ENCODE results near the gene PXDC1. TPM values are rescaled to one million over a fixed set of nuclear protein-coding genes. Genes with fewer than 3 reads are reported as not detected.

The PXDC1 gene
- total and polyA plus RNA-seq, 2 experiments from 2014 or later: 1.2 to 1.8 TPM

DNA sequence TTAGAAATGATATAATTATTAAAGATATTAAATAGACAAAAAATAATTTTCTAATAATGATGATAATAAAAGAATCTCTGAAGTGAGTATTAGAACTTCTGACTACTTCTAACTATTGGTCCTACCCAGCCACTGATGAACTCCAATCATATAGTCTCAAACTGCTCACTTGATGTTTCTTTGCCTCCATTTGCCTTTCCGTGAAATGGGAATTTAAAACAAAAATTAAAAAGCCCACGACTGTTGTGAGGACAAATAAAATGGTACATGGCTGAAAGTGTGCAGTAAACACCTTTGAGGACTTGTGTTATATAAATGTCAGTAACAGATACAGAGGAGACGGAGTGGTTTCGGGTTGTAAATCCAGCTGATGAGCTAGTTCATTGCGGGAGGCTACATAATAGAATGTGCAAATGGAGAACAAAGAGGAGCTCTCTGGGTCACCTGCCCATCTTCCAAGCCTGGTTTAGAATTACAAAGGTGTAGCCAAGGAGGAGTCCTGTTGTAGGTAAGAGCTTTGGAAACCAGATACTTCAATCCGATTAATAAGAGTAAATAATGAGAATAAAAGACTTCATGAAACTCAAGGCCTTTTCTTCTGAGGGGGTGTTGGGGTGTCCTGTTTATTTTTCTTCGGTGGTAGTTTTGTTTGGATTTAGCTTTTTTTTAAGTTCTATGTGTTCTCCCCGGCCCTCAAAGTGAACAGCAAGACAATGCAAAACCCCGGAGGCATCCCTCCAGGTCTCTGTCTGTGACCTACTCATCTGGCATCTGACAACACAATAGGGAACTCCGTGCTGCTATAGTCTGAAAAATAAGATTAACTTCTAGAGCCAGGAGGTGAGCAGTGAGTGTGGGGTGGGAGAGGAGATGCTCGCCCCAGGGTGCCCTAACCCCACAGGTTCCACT, 4.4 kb upstream of the PXDC1 start:
- DNase-seq (ENCODE audit: low spot score) (peak; percentile 74), ATAC-seq (peak; percentile 58)
- no peaks in the 10 kb centered on the region for H3K9me3 Mint-ChIP-seq
- H3K27ac ChIP-seq (ENCODE audit: low read depth): no peak overlapping the region
- TF ChIP-seq EZH2 (IDR thresholded peaks at IDR 0.05; ENCODE audit: low read depth, unreplicated experiment): no peak
- no peak for TF ChIP-seq ZNF114 (CRISPR knock-in tag; IDR thresholded peaks at IDR 0.05)
- no peak for TF ChIP-seq CREB1 (CRISPR knock-in tag; IDR thresholded peaks at IDR 0.05; ENCODE audit: low read depth)
- TF ChIP-seq, protein P1, sequence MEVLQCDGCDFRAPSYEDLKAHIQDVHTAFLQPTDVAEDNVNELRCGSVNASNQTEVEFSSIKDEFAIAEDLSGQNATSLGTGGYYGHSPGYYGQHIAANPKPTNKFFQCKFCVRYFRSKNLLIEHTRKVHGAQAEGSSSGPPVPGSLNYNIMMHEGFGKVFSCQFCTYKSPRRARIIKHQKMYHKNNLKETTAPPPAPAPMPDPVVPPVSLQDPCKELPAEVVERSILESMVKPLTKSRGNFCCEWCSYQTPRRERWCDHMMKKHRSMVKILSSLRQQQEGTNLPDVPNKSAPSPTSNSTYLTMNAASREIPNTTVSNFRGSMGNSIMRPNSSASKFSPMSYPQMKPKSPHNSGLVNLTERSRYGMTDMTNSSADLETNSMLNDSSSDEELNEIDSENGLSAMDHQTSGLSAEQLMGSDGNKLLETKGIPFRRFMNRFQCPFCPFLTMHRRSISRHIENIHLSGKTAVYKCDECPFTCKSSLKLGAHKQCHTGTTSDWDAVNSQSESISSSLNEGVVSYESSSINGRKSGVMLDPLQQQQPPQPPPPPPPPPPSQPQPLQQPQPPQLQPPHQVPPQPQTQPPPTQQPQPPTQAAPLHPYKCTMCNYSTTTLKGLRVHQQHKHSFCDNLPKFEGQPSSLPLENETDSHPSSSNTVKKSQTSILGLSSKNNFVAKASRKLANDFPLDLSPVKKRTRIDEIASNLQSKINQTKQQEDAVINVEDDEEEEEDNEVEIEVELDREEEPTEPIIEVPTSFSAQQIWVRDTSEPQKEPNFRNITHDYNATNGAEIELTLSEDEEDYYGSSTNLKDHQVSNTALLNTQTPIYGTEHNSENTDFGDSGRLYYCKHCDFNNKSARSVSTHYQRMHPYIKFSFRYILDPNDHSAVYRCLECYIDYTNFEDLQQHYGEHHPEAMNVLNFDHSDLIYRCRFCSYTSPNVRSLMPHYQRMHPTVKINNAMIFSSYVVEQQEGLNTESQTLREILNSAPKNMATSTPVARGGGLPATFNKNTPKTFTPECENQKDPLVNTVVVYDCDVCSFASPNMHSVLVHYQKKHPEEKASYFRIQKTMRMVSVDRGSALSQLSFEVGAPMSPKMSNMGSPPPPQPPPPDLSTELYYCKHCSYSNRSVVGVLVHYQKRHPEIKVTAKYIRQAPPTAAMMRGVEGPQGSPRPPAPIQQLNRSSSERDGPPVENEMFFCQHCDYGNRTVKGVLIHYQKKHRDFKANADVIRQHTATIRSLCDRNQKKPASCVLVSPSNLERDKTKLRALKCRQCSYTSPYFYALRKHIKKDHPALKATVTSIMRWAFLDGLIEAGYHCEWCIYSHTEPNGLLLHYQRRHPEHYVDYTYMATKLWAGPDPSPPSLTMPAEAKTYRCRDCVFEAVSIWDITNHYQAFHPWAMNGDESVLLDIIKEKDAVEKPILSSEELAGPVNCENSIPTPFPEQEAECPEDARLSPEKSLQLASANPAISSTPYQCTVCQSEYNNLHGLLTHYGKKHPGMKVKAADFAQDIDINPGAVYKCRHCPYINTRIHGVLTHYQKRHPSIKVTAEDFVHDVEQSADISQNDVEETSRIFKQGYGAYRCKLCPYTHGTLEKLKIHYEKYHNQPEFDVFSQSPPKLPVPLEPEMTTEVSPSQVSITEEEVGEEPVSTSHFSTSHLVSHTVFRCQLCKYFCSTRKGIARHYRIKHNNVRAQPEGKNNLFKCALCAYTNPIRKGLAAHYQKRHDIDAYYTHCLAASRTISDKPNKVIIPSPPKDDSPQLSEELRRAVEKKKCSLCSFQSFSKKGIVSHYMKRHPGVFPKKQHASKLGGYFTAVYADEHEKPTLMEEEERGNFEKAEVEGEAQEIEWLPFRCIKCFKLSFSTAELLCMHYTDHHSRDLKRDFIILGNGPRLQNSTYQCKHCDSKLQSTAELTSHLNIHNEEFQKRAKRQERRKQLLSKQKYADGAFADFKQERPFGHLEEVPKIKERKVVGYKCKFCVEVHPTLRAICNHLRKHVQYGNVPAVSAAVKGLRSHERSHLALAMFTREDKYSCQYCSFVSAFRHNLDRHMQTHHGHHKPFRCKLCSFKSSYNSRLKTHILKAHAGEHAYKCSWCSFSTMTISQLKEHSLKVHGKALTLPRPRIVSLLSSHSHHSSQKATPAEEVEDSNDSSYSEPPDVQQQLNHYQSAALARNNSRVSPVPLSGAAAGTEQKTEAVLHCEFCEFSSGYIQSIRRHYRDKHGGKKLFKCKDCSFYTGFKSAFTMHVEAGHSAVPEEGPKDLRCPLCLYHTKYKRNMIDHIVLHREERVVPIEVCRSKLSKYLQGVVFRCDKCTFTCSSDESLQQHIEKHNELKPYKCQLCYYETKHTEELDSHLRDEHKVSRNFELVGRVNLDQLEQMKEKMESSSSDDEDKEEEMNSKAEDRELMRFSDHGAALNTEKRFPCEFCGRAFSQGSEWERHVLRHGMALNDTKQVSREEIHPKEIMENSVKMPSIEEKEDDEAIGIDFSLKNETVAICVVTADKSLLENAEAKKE (CRISPR knock-in tag; IDR thresholded peaks at IDR 0.05): no peak
- no peak for TF ChIP-seq NANOG (IDR thresholded peaks at IDR 0.05; ENCODE audit: borderline replicate concordance)
- no peak for TF ChIP-seq ZNF331 (CRISPR knock-in tag; IDR thresholded peaks at IDR 0.05; ENCODE audit: low read depth)
- TF ChIP-seq, protein P2, sequence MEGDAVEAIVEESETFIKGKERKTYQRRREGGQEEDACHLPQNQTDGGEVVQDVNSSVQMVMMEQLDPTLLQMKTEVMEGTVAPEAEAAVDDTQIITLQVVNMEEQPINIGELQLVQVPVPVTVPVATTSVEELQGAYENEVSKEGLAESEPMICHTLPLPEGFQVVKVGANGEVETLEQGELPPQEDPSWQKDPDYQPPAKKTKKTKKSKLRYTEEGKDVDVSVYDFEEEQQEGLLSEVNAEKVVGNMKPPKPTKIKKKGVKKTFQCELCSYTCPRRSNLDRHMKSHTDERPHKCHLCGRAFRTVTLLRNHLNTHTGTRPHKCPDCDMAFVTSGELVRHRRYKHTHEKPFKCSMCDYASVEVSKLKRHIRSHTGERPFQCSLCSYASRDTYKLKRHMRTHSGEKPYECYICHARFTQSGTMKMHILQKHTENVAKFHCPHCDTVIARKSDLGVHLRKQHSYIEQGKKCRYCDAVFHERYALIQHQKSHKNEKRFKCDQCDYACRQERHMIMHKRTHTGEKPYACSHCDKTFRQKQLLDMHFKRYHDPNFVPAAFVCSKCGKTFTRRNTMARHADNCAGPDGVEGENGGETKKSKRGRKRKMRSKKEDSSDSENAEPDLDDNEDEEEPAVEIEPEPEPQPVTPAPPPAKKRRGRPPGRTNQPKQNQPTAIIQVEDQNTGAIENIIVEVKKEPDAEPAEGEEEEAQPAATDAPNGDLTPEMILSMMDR (conservative IDR thresholded peaks at IDR 0.05; ENCODE audit: low read depth in 2 of 2): no peak
- TF ChIP-seq POLR2AphosphoS5 (IDR thresholded peaks at IDR 0.05; ENCODE audit: low read depth): no peak
- no peak for TF ChIP-seq EZH2phosphoT487 (IDR thresholded peaks at IDR 0.05; ENCODE audit: unreplicated experiment)
- TF ChIP-seq STAT1 (IDR thresholded peaks at IDR 0.05; ENCODE audit: unreplicated experiment): no peak
- TF ChIP-seq, protein P3, sequence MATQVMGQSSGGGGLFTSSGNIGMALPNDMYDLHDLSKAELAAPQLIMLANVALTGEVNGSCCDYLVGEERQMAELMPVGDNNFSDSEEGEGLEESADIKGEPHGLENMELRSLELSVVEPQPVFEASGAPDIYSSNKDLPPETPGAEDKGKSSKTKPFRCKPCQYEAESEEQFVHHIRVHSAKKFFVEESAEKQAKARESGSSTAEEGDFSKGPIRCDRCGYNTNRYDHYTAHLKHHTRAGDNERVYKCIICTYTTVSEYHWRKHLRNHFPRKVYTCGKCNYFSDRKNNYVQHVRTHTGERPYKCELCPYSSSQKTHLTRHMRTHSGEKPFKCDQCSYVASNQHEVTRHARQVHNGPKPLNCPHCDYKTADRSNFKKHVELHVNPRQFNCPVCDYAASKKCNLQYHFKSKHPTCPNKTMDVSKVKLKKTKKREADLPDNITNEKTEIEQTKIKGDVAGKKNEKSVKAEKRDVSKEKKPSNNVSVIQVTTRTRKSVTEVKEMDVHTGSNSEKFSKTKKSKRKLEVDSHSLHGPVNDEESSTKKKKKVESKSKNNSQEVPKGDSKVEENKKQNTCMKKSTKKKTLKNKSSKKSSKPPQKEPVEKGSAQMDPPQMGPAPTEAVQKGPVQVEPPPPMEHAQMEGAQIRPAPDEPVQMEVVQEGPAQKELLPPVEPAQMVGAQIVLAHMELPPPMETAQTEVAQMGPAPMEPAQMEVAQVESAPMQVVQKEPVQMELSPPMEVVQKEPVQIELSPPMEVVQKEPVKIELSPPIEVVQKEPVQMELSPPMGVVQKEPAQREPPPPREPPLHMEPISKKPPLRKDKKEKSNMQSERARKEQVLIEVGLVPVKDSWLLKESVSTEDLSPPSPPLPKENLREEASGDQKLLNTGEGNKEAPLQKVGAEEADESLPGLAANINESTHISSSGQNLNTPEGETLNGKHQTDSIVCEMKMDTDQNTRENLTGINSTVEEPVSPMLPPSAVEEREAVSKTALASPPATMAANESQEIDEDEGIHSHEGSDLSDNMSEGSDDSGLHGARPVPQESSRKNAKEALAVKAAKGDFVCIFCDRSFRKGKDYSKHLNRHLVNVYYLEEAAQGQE (IDR thresholded peaks at IDR 0.05; ENCODE audit: unreplicated experiment): no peak
- TF ChIP-seq JUNB (IDR thresholded peaks at IDR 0.05; ENCODE audit: unreplicated experiment): no peak
- TF ChIP-seq, protein P4, sequence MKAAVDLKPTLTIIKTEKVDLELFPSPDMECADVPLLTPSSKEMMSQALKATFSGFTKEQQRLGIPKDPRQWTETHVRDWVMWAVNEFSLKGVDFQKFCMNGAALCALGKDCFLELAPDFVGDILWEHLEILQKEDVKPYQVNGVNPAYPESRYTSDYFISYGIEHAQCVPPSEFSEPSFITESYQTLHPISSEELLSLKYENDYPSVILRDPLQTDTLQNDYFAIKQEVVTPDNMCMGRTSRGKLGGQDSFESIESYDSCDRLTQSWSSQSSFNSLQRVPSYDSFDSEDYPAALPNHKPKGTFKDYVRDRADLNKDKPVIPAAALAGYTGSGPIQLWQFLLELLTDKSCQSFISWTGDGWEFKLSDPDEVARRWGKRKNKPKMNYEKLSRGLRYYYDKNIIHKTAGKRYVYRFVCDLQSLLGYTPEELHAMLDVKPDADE (IDR thresholded peaks at IDR 0.05): no peak
- peaks cover 38% of the 10 kb centered on the region for H3K27me3 Mint-ChIP-seq (ENCODE audit: insufficient read depth, low read depth, poor library complexity)
- H3K36me3 Mint-ChIP-seq (ENCODE audit: low read depth): no peaks in the 10 kb centered on the region
- peak overlapping the region; percentile 55; the same call in 2 of the 3 replicates for H3K4me3 Mint-ChIP-seq
- no peaks in the 10 kb centered on the region for H3K9me2 ChIP-seq (ENCODE audit: insufficient read depth)
- H2AFZ ChIP-seq: no peak overlapping the region
- H3K4me2 ChIP-seq: peak overlapping the region; percentile 4
- H3K4me3 ChIP-seq: no peak overlapping the region
- H3K27me3 ChIP-seq (ENCODE audit: insufficient read depth): peaks cover 47% of the 10 kb centered on the region
- peak overlapping the region; percentile 59; the same call in 1 of the 2 replicates for H3K27ac Mint-ChIP-seq
- peaks cover 29% of the 10 kb centered on the region for H3K4me1 Mint-ChIP-seq
- no peaks in the 10 kb centered on the region for H4K20me1 ChIP-seq (replicated peaks; ENCODE audit: insufficient read depth)
- H3K4me1 ChIP-seq (ENCODE audit: insufficient read depth): peaks cover 12% of the 10 kb centered on the region
- no peaks in the 10 kb centered on the region for H3K79me2 ChIP-seq (replicated peaks; ENCODE audit: insufficient read depth)
- no peaks in the 10 kb centered on the region for H3F3A ChIP-seq (replicated peaks; ENCODE audit: low read depth)
- H3K36me3 ChIP-seq (ENCODE audit: insufficient read depth): no peaks in the 10 kb centered on the region
